GM12878 (cell line): Measurements from ENCODE around the gene MORC3.
"Not testable (repeated sequence)": the region's sequence is repeated elsewhere in the genome, so short reads cannot be mapped to it uniquely, and the experiment has no call there.

Experiments used
- LARP7 ChIP-seq: fragments of 450-650 bp; IDR thresholded peaks from 2 replicates; pipeline ENCODE4 v1.6.1; 2017; ENCODE audit warnings: mild to moderate bottlenecking
- MTA3 ChIP-seq: IDR thresholded peaks from 2 replicates; pipeline ENCODE4 v1.6.1; 2012; ENCODE audit warnings: low read length, inconsistent platforms, borderline replicate concordance
- MXI1 ChIP-seq: fragments of 150-350 bp; IDR thresholded peaks from 2 replicates; pipeline ENCODE4 v1.6.1; 2011; ENCODE audit warnings: low read depth, mild to moderate bottlenecking, inconsistent platforms, low read length, improper control_type of control experiment
- SIX5 ChIP-seq: IDR thresholded peaks from 2 replicates; pipeline ENCODE4 v1.6.1; 2011; ENCODE audit warnings: mild to moderate bottlenecking, low read depth, low read length, moderate library complexity; ENCODE audit not compliant: severe bottlenecking
- SP1 ChIP-seq: IDR thresholded peaks from one replicate; pipeline ENCODE4 v1.6.1; 2011; ENCODE audit warnings: low read depth, low read length
- TF ChIP-seq, protein P1 (sequence below): IDR thresholded peaks from 2 replicates; pipeline ENCODE4 v1.6.1; 2011; ENCODE audit warnings: low read depth, mild to moderate bottlenecking, low read length, moderate library complexity, borderline replicate concordance; ENCODE audit errors: extremely low read depth

DNA sequence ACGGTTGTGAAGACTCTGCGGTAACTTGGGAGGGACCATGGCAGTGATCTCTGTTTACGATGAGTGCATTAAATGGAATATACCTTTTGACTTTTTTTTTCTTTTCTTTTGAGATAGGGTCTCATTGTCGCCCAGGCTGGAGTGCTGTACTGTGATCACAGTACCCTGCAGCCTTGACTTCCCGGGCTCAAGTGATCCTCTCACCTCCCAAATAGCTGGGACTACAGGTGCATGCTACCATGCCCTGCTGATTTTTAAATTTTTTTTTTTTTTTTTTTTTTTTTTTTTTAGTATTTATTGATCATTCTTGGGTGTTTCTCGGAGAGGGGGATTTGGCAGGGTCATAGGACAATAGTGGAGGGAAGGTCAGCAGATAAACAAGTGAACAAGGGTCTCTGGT, 71.7 kb downstream of the MORC3 start:
- not testable (repeated sequence) for TF ChIP-seq MXI1, SP1, LARP7, SIX5, MTA3
- TF ChIP-seq, protein P1, sequence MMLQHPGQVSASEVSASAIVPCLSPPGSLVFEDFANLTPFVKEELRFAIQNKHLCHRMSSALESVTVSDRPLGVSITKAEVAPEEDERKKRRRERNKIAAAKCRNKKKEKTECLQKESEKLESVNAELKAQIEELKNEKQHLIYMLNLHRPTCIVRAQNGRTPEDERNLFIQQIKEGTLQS = not testable (repeated sequence)
